GM13977 (cell line): Measurements from ENCODE around the gene GRIN2A.

Experiments used
- DNase-seq: peaks from one replicate; pipeline ENCODE4 v3.0.0; 2012; ENCODE audit warnings: low spot score
- CTCF ChIP-seq: IDR thresholded peaks from 2 replicates; pipeline ENCODE4 v1.5.1; 2012; ENCODE audit warnings: mild to moderate bottlenecking, control low read depth; ENCODE audit not compliant: insufficient read depth; ENCODE audit errors: extremely low read depth, missing control alignments
- in situ Hi-C: fragments of 300-500 bp; cut with MboI; formaldehyde crosslinking; loops from one replicate; pipeline ENCODE4 v1.12.0; 2022; ENCODE audit warnings: low sequenced_read_pairs, low pct_unique_long_range_greater_than_20kb, mixed read lengths, inconsistent platforms; ENCODE audit not compliant: unreplicated experiment

Gene GRIN2A

GRCh38 chr16:10182222-10183053 is at the start of gene GRIN2A:
Gene GRIN2A, minus strand, starts transcription at chr16:10182428. Its CDS starts 2,017 bp downstream, at chr16:10180411.
- DNase-seq, result peak; percentile 65
- TF ChIP-seq CTCF, result no peak
- in situ Hi-C loops, result no loop called here

- TF ChIP-seq CTCF, result no peak
- DNase-seq, result no peak
- in situ Hi-C loops, result no loop called here
These were observed 49.3 kb upstream of the GRIN2A start for GRCh38 chr16:10231563-10231962.

GRCh38 chr16:10228779-10229178 is 46.6 kb upstream of the GRIN2A start:
- no peak for DNase-seq
- in situ Hi-C loops, result no loop called here
- no peak for TF ChIP-seq CTCF

GRCh38 chr16:10226987-10227306 is 44.7 kb upstream of the GRIN2A start:
- in situ Hi-C loops, result no loop called here
- no peak for DNase-seq
- no peak for TF ChIP-seq CTCF

GRCh38 chr16:10226141-10226986 is 44.1 kb upstream of the GRIN2A start:
- no peak for TF ChIP-seq CTCF
- in situ Hi-C loops, result no loop called here
- no peak for DNase-seq

GRCh38 chr16:10225653-10226052 is 43.4 kb upstream of the GRIN2A start:
- no peak for DNase-seq

More at GRCh38 chr16:10225653-10226052, 43.4 kb upstream of the GRIN2A start:
- in situ Hi-C loops, result no loop called here
- TF ChIP-seq CTCF, result no peak
